GM04504 (cell line): ENCODE data around the gene USP3.
A peak's percentile ranks its signal among the peaks of the same experiment; 100 is the strongest.

ENCODE experiments used
- DNase-seq: peaks from one replicate; pipeline ENCODE4 v3.0.0-alpha.2; 2012; ENCODE audit warnings: low read depth

USP3 gene

GRCh38 chr15:63544258-63545026 is 40.0 kb downstream of the USP3 start:
- DNase-seq, result no peak

DNA sequence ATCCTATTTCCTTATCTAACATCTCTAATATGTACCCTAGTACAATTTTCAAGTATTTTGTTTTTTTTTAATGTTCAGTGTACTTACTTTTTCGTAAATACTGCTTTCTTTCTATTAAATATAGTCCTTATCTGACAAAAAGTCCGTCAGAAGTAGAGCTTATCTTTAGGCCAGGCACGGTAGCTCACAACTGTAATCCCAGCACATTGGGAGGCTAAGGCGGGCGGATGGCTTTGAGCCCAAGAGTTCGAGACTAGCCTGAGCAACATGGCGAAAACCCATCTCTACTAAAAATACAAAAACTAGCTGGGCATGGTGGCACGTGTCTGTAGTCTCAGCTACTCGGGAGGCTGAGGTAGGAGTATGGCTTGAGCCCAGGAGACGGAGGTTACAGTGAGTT is 41.1 kb downstream of the USP3 start:
- DNase-seq, result no peak

DNA sequence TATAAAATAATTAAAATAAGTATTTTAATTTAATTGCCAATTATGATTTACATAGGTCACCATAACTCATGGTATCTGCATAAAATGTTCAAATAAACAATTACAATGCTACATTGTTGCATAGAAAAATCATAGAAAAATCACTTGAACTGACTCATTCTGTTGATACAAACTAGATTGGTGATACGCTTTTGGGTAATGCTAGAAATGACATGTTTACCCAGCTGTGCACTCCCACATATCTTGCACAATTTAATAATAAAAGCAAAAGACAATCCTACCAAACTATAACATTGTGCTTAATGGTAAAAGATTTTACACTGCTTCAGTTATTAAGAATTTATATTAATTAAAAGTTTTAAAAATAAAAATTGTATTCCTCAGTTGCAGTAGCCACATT is 47.0 kb downstream of the USP3 start:
- no peak for DNase-seq

DNA sequence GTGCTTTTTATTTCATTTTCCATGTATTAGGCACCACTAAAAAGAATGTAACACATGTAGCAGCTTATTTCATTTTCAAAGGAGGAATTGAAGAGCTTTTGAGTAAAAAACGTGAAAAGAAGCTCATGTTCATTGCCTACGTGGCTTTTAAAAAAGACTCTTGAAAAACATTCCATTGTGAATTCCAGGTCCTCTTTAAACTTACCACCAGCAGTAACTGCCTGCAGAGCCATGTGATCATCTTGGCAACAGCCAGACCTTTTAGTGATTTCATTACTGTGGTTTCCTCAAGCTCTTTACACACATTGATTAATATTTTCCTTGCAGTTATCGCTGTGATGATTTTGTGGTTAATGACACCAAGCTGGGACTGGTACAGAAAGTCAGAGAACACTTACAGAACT is 49.0 kb downstream of the USP3 start:
- DNase-seq, result peak; percentile 74

DNA sequence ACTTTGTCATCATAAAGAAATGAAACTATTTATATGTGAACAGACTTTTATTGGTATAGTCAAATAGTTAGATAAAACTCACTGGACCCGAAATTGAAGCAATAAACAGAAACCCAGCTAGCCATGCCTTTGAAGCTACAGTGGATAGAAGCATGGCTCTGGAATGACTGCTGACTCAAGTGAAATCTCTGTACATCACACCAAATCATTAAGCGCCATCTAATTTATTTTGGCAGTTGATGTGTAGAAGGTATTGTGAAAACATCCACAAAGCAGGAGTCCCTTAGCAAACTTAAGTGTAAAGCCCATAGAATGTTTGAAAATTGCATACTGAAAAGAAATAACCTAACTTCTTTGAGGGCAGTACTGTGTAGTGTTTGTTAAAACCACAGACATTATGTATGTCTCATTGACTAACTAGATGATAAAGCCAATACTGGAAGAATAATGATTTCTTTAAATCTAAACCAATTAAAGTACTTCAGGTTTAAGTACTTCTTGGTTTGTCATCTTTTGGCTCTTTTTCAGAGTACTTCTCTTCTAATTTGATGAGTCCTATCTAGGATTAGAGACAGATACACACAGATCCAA is 50.0 kb downstream of the USP3 start:
- DNase-seq, result no peak

DNA sequence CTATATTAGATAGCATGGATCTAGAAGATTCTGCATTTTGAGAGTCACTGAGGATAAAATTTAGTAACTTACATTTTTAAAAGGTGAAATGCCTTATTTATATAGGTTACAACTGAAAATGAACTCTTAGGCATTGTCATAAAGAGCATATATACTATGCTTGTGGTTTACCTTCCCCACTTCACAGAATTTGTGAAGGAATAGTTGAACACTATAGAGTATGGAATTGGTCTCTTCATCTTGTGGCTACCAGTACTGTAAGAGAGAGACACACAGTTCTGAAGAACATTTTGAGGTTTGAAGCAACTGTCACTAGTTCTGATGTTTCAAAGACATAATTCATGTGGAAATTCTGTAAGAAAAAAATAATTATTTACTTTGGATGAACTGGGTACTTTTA is 51.1 kb downstream of the USP3 start:
- DNase-seq, result no peak

- no peak for DNase-seq
These were observed 51.9 kb downstream of the USP3 start for GRCh38 chr15:63556246-63556645.

- no peak for DNase-seq
These were observed 52.3 kb downstream of the USP3 start for GRCh38 chr15:63556736-63557135.

- DNase-seq, result no peak
These were observed 55.4 kb downstream of the USP3 start for GRCh38 chr15:63559753-63560152.

DNA sequence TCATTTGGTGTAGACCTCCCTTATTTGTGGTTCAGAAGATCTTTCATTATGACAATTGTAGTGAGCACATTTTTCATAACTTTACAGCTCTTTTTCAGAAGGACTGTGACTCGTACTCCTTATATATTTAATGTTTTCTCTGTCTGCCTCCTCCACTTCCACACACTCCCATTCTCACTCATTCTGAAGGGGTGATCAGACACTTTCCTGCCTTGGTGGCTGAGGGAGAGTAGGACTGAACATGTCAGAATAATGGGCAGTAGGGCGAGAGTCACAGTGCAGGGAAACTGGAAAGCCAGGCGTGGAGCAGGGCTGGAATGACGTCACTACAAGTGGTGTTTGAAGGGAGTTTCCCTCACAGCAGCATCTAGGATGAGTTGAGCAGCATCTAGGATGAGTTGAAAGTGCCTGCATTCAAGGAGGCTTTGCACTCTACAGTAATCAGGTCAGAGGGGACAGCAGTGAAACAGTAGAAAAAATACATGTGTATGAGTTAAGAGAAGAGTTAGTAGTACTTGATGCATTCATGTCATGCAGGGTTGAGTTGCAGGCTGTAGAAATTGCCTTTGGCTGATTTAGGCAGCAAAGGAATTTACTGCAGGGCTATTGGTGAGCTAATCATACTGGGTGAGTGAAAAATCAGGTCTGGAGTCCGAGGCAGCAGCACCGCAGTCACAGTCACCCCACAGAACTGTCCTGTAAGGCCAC is 56.5 kb downstream of the USP3 start:
- no peak for DNase-seq

DNA sequence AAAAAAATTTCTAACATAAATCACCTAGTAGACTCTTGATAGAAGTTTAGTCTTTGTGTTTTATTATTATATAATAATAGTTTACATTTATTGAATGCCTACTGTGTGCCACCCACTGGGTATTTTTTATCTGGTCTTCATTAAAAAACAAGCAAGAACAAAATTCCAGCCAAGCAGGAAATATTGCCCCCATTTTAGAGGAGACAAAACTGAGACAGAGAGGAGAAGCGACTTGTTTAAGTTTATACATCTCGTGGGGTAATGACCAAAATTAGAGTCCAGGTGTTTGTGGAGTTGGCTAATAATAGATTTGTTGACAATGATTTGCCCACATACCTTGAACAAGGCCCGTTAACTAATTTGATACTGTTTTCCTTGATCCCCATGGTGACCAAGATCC is 59.7 kb downstream of the USP3 start:
- DNase-seq, result no peak

- no peak for DNase-seq
These were observed 61.3 kb downstream of the USP3 start for GRCh38 chr15:63565536-63566186.

DNA sequence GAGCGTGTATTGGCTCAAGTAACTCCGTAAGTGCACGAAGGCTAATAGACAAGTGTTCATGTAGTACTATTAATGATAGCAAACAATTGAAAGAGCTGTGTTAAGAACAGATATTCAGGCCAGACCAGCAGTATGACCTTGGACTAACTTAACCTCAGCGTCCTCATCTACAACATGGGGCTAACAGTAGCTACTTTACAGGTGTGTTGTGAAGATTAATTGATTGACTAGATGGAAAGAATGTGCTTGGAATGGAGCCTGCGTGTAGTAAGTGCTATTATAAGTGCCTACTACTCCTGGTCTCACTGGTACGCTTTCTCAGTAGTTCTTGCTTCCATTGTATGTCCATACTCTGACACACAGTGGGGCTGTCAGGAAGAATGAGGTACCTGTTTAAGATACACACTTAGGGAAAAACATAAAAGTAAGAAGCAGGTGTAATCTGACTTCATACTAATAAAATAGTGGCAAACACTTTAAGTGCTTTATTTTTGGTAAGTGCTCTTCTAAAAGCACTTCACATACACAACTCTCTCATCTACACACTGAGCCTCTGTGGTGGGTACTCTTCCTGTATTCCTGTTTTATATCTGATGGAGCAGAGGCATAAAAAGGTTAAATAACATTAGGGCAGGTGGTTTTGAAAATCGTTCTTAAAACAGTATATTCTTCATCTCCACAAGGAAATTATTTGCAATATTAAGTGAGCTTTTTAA is 68.5 kb downstream of the USP3 start:
- no peak for DNase-seq

DNA sequence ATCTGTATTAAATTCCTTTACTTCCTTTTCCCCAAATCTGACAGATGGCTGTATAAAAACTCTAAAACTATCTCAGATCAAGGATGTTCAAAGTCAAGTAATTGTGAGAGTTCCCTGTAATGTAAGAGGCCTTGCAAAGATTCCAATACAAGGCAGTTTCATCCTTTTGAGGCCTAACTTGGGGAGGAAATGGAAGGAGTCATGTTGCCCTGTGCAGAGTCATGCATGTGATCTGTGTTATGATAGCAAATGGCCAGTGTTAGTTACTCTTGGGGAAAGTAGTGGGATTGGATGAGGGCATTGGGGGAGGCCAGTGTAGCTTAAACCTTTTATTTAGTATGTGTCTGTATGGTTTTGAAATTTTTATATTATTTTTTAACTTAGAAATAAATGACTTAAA is 69.1 kb downstream of the USP3 start:
- no peak for DNase-seq

- DNase-seq, result no peak
These were observed 70.9 kb downstream of the USP3 start for GRCh38 chr15:63575312-63575711.

GRCh38 chr15:63576441-63576840 is 72.0 kb downstream of the USP3 start:
- DNase-seq, result no peak

DNA sequence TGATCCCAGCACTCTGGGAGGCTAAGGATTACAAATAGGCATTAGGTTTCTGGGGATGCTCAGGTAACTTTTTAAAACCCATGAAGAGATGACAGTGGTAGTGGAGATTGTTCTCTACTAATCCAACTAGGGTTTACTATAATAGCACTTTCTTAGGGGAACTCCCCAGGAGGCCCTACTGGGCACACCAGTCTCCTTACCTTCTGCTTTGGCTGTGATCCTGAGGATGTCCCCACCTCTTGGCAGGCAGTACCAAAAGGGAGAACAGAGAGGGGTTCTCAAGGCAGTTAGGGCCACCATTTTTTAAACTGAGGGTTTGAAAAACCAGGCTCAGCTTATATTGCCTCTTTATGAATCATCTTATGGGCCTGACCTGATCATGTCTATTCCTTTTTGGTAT is 77.8 kb downstream of the USP3 start:
- DNase-seq, result no peak

DNA sequence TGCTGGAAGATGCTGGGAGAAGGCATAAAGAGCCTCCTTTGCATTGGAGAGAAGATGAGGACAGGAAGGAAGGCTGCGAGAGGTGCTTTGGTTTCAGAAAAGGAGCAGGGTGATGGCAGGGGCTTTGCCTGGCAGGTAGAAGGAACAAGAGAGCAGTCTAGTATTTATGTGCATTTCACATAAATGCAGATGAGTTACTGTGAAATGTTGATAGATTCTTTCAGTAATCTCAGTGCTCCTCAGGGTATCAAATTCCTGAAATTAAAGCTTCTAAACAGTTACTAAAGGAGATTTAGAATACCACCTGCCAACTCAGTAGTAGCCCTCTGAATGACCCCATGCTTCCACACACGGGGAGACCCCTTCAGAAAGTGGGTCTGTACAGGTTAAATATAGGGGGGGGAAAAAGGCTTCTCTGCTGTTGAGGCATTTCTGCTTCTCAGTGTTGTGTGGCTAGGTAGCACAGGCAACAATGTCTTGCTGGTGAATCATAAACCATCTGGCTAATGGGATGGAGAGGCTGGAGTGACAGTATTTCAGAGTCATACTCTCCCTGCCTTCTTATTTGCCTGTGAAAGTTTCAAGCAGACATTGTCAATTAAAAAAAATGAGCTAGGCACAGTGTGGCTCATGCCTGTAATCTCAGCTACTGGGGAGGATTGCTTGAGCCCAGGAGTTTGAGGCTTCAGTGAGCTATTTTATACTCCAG is 78.5 kb downstream of the USP3 start:
- DNase-seq, result peak; percentile 75

DNA sequence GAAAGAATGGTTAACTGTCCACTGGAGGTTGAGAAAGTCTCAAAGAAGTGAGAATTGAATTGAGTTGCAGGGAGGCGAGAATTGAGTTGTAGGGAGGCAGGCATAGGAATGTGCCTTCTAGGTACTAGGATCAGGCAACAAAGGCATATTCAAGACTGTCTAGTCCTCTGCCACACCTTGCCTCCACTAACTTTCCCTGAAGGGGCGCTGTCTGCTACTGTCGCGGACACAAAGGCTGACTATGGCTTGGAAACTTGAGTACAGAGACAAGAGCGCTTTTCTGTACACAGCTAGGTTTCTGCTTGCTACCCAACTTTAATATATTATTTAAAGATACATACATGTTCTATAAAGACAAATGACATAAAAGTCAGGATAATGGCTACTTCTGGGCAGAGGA is 82.4 kb downstream of the USP3 start:
- DNase-seq, result no peak

GRCh38 chr15:63587527-63587926 is 83.1 kb downstream of the USP3 start:
- no peak for DNase-seq

DNA sequence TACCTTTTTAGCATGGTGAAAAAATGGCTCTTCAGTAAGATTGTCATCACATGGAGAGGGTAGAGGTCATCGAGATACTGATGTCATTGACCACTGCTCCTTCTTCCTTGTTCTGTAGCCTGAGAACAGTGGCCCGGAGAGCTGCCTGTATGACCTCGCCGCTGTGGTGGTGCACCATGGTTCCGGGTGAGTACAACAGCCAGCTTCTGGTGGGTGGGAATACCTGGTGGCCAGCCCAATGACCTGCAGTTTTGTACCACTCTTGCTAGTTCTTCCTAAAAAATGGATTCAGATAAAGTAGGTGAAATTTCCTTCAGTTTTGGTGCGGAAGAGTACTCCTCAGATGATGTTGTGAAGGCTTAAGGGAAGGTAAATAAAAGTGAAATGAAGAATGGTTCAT is 84.4 kb downstream of the USP3 start:
- no peak for DNase-seq
